ENCODE results near the gene KLHL2.
"Not testable (repeated sequence)": the region's sequence is repeated elsewhere in the genome, so short reads cannot be mapped to it uniquely, and the experiment has no call there.

The KLHL2 gene, protein sequence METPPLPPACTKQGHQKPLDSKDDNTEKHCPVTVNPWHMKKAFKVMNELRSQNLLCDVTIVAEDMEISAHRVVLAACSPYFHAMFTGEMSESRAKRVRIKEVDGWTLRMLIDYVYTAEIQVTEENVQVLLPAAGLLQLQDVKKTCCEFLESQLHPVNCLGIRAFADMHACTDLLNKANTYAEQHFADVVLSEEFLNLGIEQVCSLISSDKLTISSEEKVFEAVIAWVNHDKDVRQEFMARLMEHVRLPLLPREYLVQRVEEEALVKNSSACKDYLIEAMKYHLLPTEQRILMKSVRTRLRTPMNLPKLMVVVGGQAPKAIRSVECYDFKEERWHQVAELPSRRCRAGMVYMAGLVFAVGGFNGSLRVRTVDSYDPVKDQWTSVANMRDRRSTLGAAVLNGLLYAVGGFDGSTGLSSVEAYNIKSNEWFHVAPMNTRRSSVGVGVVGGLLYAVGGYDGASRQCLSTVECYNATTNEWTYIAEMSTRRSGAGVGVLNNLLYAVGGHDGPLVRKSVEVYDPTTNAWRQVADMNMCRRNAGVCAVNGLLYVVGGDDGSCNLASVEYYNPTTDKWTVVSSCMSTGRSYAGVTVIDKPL

GRCh38 chr4:165207431-165208220 lies at the start of gene KLHL2:
KLHL2 (plus strand) TSS chr4:165207561; CDS start chr4:165207877, 316 bp downstream.
- peak; percentile 46 for DNase-seq (ENCODE audit: low read depth)

DNA sequence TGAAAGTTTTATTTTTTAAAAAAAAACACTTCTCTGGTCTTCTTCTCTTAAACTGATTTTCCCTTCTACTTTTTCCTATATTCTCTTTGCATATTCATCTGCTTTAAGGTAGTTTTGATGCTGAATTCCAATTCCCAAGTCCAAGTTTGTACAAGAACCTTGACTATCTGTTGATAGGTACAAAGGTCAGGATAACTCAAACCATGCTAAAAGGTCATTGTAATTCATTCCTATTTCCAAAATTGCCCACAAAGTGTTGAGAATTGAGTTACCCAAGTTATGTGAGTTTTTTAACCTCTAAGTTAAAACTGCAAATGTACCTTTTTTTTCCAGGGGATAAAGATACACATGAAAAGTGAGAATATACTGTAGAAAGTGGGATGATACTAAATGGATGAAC lies 48.6 kb upstream of the KLHL2 start:
- no peak for DNase-seq (ENCODE audit: low read depth)

DNA sequence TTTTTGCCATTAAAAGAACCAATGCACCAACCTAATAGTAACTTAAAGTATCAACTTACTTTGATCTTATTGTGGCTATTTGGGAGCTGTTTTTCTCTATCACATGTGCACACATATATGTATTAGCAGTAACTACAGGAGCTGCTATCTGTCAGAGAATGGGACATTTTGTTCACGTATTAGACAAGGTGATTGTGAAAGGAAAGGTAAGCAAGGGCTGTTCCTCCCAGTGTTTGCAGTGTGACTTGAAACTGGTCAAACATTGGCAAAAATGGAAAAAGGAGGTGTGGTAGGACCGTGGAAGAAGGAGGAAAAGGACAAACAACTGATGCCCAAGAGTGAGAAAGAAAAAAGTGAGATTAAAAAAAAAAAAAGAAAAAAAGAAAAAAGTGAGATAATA lies 43.1 kb upstream of the KLHL2 start:
- no peak for DNase-seq (ENCODE audit: low read depth)

- not testable (repeated sequence) for DNase-seq (ENCODE audit: low read depth)
Measured at GRCh38 chr4:165166872-165167271, 40.5 kb upstream of the KLHL2 start.

DNA sequence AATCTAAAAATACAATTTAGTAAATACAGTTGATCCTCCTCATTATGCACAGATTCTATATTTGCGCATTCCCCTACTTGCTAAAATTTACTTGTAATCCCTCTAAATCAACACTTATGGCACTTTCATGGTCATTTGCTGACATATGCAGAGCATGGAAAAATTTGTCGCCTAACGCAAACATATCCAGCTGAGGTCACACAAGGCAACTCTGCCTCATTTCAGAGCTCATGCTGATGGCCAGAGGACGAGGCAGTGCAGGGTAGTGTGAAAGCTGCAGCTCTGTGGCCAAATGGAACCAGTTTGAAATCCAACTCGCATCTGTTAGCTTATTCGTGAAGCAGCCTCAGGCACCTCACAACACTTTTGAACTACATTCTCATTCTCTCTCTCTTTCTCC lies 39.7 kb upstream of the KLHL2 start:
- DNase-seq (ENCODE audit: low read depth), result no peak

DNA sequence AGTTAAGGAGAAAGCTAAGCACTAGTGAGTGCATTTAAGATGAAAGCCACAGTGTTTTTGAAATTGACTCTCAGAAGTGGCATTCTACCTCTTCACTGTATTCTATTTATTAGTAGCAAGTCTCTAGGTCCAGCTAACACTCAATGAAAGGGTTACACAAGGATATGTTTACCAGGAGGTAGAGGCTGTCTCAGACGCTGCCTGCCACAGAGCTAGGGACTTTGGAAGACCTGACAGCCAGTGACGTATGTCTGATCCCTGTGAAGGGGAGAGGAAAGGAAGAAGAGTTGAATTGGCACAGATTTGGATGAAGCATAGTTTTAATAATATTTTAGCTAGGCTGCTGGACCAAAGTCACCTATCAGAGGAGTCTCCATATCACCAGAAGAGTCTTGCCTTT lies 36.5 kb upstream of the KLHL2 start:
- DNase-seq (ENCODE audit: low read depth), result no peak

DNA sequence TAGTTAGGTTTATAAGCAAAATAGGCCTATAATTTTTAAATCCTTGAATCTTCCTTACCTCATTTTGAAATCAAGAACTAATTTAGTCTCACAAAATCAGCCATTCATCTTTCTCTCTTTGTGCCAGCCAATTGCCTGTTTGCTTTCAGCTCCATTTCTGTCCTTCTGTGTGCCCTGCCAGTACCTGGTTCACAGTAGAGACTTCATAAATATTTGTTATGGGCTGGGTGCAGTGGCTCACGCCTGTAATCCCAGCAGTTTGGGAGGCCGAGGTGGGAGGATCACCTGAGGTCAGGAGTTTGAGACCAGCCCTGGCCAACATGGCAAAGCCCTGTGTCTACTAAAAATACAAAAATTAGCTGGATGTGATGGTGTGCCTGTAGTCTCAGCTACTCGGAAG lies 31.9 kb upstream of the KLHL2 start:
- not testable (repeated sequence) for DNase-seq (ENCODE audit: low read depth)

GRCh38 chr4:165175879-165176278 lies 31.5 kb upstream of the KLHL2 start:
- no peak for DNase-seq (ENCODE audit: low read depth)

DNA sequence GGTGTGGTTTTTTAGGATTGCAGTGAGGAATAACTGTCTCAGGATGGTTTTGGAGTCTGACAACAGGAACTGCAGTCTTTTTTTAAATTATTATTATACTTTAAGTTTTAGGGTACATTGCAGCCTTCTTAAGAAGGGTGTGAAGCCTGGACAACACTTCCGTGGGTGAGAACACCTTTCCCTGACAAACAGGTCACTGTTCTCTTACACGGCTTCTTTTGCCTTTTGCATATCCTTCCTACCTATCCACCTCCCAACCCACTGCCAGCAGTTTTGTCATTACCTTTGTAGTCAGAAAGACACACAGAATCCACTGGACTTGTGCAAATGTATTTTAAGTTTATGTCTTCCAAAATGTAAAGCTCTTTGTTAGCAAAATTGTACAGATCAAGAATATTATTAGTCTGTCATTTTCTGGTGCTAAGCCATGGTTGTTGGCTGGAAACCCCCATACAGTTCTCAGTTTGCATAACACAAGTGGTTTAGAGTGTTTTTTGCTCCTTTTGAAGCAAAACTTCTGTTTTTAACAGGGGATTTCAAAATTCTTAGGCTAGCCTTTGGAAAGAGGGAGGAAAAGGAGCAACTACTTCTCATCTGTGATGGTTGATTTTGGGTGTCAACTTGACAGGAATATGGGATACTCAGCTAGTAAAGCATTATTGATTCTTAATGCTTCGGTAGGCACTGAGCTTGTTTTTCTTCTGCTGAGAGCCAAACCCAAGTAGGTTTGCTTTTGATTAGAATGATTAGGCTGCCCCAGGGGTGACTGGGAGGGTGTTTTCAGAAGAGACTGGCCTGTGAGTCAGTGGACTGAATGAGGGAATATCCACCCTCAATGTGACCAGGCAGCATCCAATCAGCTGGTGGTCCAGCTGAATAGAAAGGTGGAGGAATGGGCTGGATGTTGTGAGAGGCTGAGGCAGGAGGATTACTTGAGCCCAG lies 29.4 kb upstream of the KLHL2 start:
- no peak for DNase-seq (ENCODE audit: low read depth)

- no peak for DNase-seq (ENCODE audit: low read depth)
Measured at GRCh38 chr4:165184220-165184619, 23.1 kb upstream of the KLHL2 start.

DNA sequence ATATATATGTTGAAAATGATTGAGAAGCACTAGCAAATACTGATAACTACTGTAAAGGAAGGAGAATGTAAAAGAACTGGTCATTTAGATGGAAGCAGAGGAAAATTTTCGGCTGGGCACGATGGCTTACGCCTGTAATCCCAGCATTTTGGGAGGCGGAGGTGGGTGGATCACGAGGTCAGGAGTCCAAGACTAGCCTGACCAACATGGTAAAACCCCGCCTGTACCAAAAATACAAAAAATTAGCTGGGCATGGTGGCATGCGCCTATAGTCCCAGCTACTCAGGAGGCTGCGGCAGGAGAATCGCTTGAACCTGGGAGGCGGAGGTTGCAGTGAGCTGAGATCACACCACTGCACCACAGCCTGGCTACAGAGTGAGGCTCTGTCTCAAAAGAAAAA lies 22.4 kb upstream of the KLHL2 start:
- DNase-seq (ENCODE audit: low read depth), result not testable (repeated sequence)

DNA sequence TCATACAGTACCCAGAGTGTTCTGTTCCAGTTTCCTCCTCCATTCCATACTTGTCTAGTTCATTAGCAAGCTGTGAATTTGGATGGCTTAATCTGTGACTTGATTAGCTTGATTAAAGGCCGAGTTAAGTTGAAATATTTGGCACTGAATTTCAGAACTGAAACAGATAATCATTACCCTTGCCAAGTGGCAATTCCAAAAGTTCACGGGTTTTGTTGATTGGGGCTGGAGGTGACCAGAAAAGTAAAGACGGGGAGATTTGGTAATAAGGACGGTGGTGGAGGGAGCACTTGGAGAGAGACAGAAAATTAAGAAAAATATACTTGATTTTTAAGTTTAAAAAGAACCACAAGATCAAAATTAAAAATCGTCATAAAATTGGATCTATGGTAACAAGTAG lies 21.9 kb upstream of the KLHL2 start:
- no peak for DNase-seq (ENCODE audit: low read depth)

- DNase-seq (ENCODE audit: low read depth), result no peak
Measured at GRCh38 chr4:165190591-165191347, 16.6 kb upstream of the KLHL2 start.

GRCh38 chr4:165191348-165191656 lies 16.1 kb upstream of the KLHL2 start:
- DNase-seq (ENCODE audit: low read depth), result no peak

DNA sequence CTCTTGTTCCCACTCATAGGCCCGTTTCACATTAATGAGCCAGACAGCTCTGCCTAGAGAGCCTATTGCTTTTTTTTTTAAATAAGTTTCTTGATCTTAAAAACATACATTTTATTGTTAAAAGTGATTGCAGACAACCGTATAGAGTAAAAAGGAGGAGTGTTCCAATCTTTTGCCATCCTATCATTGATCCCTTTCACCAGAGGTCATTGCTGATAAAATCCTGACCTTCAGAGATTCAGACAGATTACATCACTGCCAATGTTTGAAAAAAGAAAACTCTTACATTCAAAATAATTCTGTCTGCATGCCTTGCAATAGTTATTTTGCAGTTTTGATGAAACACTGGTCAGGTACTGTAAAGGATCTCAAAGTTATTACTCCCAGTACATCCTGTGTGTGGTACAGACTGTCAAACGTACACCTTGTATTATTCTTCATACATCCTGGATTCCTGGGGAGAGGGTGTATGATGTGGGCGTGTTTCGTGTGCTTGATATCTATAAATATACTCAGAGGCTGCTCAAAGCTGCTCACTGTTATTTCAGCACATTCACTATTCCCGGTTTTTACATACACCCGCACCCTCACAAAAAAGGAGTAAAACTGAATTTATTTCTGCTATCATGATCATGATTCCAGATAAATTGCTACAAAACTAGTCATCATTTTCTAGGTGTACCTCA lies 15.4 kb upstream of the KLHL2 start:
- no peak for DNase-seq (ENCODE audit: low read depth)

GRCh38 chr4:165192500-165192898 lies 14.9 kb upstream of the KLHL2 start:
- DNase-seq (ENCODE audit: low read depth), result no peak

DNA sequence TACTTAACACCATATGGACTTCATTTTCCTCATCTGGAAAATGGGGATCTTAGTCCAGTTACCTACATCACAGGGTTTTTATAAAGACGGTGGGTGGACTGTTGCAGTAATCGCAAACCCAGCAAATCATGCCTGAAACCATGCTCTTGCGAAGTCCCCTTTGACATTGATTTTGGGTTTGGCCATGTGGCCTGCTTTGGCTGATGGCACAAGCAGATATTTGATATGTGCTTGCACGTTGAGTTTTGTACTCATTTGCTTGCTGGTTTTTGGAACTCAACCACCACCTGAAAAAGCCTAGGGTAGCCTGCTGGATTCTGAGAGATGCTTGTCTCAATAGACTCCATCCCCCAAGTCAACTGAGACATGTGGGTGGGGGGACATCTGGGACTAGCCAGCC lies 14.4 kb upstream of the KLHL2 start:
- no peak for DNase-seq (ENCODE audit: low read depth)

DNA sequence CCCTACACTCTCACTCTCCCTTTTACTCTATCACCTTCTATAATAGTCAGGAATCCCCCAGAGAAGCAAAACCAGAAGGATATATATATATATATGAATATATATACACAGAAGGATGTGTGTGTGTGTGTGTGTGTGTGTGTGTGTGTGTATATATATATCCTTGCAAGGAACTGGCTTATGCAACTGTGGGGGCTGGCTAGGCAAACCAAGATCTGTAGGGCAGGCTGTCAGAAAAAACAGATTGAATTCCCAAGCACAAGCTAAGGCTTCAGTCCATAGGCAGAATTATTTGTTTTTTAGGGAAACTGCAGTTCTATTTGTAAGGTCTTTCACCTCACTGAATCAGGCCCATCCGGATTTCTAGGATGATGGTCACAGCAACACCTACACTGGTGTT lies 13.0 kb upstream of the KLHL2 start:
- no peak for DNase-seq (ENCODE audit: low read depth)

GRCh38 chr4:165198329-165198728 lies 9.0 kb upstream of the KLHL2 start:
- no peak for DNase-seq (ENCODE audit: low read depth)

DNA sequence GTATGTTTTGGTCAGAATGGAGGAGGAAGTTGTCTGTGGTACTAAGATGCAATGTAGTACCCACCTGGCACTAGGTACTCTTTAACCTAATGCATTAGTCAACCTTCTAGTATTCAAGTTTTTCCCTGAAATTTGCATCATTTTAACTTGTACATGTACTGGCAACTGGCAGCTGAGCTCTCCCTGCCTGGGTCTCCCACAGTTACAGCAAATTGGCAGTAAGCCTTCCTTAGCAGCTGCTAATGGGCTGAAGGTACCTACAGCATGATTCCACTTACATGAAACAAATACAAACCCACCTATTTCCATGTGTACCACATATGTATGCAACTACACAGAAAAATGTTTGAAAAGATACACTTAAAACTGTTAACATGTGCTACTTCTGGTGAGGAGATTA lies 8.1 kb upstream of the KLHL2 start:
- no peak for DNase-seq (ENCODE audit: low read depth)

DNA sequence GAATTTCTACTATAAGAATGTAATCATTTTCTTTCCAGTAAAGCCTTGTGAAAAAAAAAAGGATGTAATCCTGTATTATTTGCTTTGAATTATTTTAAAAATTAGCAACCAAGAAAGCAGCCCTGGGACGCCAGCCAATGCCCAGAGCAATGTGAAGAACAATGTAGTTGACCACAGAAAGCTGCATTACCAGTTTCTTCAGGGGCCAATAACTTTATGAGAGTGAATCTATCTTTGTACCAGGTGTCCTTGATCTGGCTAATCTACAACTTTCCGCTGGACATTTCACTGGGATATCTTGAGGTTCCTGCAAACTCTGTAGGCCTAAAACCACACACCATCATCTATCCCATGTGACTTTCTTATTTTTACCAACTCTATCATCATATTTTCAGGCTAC lies 7.6 kb upstream of the KLHL2 start:
- DNase-seq (ENCODE audit: low read depth), result no peak

Measured in stimulated activated CD8-positive, alpha-beta memory T cell treated with anti-CD3 and anti-CD28 coated beads, Interleukin-12 subunit alpha, Interleukin-12 subunit beta, amount 100 ng/mL, for 1 hour (primary cell).